Activated CD4-positive, alpha-beta T cell treated with anti-CD3 and anti-CD28 coated beads for 36 hours (primary cell): ENCODE data around the gene CSRNP2. TPM values are rescaled to one million over a fixed set of nuclear protein-coding genes. Genes with fewer than 3 reads are reported as not detected.
"Not testable (repeated sequence)": the region's sequence is repeated elsewhere in the genome, so short reads cannot be mapped to it uniquely, and the experiment has no call there.

Source experiments
- ATAC-seq: fragments of 200-7000 bp; cut with Tn5 transposase; one replicate; pipeline ENCODE4 v1.10.0; 2021; ENCODE audit warnings: mild to moderate bottlenecking, moderate library complexity
- CTCF ChIA-PET: fragments of 350-600 bp; sonication (Branson Sonifier 250); formaldehyde crosslinking; loops from one replicate; lab custom pipeline; 2021; ENCODE audit warnings: antibody characterized with exemption; lab: Charles Lee
- POLR2A ChIA-PET: fragments of 350-600 bp; sonication (Branson Sonifier 250); formaldehyde crosslinking; loops from one replicate; lab custom pipeline; 2021; ENCODE audit warnings: antibody characterized with exemption, inconsistent platforms; lab: Charles Lee
- DNase-seq: peaks from one replicate; pipeline ENCODE4 v3.0.0-alpha.2; 2020
- H3K27ac Mint-ChIP-seq: one replicate; pipeline ENCODE4 v1.8.0; 2021; ENCODE audit warnings: mixed read lengths
- H3K27me3 Mint-ChIP-seq: one replicate; pipeline ENCODE4 v1.8.0; 2021; ENCODE audit warnings: mixed read lengths
- H3K36me3 Mint-ChIP-seq: one replicate; pipeline ENCODE4 v1.8.0; 2021; ENCODE audit warnings: low read depth, mixed read lengths
- H3K4me1 Mint-ChIP-seq: one replicate; pipeline ENCODE4 v1.8.0; 2021; ENCODE audit warnings: mixed read lengths
- H3K4me3 Mint-ChIP-seq: one replicate; pipeline ENCODE4 v1.8.0; 2021; ENCODE audit warnings: mild to moderate bottlenecking, moderate library complexity, mixed read lengths
- H3K9me3 Mint-ChIP-seq: one replicate; pipeline ENCODE4 v1.8.0; 2021; ENCODE audit warnings: low read depth, mixed read lengths
- intact Hi-C, 2 experiments: fragments of 100-400 bp; cut with DNase I in 1 of 2; cut with micrococcal nuclease in 1 of 2; formaldehyde crosslinking; loops; one replicate each; pipeline versions ENCODE4 v1.14.2 to v1.15.1; 2022 to 2024; cut with DNase I, micrococcal nuclease
- total RNA-seq, 2 experiments: library from RNA; stranded (reverse); gene quantifications; one replicate each; pipeline ENCODE4 v1.2.3, GENCODE V29; 2021

The CSRNP2 gene
- total RNA-seq, 2 experiments from 2014 or later = 12.8 to 13.6 TPM

GRCh38 chr12:51078346-51078745 is 5.0 kb downstream of the CSRNP2 start:
- ATAC-seq, H3K4me3 Mint-ChIP-seq, POLR2A ChIA-PET, H3K27ac Mint-ChIP-seq, CTCF ChIA-PET, H3K9me3 Mint-ChIP-seq, DNase-seq, intact Hi-C loops, H3K27me3 Mint-ChIP-seq: not testable (repeated sequence)
- Mint-ChIP-seq H3K36me3 (peaks cover 20% of the 10 kb centered on the region), H3K4me1 (peaks cover 48% of the 10 kb centered on the region)

- Mint-ChIP-seq H3K27ac (no peak overlapping the region), H3K4me3 (no peak overlapping the region), H3K4me1 (peaks cover 48% of the 10 kb centered on the region), H3K36me3 (peaks cover 22% of the 10 kb centered on the region), H3K9me3 (no peaks in the 10 kb centered on the region), H3K27me3 (no peaks in the 10 kb centered on the region)
- POLR2A ChIA-PET = no interaction called here
- intact Hi-C loops = no loop called here
- ATAC-seq (no peak), DNase-seq (no peak)
- CTCF ChIA-PET = interaction anchor here (1.4 kb wide), 1 partner anchor 15 kb away, joined by 3 read pairs; no protein-coding TSS in a partner anchor
Measured at GRCh38 chr12:51077930-51078329, 5.5 kb downstream of the CSRNP2 start.

- CTCF ChIA-PET = interaction anchor here (0.5 to 1.9 kb wide), 6 partner anchors 13 to 265 kb away, joined by 3 to 8 read pairs (median 4); no protein-coding TSS in a partner anchor
- peak; percentile 90 for ATAC-seq
- peak; percentile 58 for DNase-seq
- peaks cover 33% of the 10 kb centered on the region for H3K4me1 Mint-ChIP-seq
- intact Hi-C loops = no loop called here
- peak overlapping the region; percentile 82 for H3K27ac Mint-ChIP-seq
- POLR2A ChIA-PET = interaction anchor here (0.6 to 0.8 kb wide), 3 partner anchors 42 to 770 kb away, joined by 3 to 4 read pairs (median 3); partner anchors contain the start of gene GALNT6
- H3K4me3 Mint-ChIP-seq = no peak overlapping the region
- no peaks in the 10 kb centered on the region for H3K9me3 Mint-ChIP-seq
- H3K36me3 Mint-ChIP-seq = peaks cover 32% of the 10 kb centered on the region
- no peaks in the 10 kb centered on the region for H3K27me3 Mint-ChIP-seq
Measured at GRCh38 chr12:51076236-51076930, 7.0 kb downstream of the CSRNP2 start.

DNA sequence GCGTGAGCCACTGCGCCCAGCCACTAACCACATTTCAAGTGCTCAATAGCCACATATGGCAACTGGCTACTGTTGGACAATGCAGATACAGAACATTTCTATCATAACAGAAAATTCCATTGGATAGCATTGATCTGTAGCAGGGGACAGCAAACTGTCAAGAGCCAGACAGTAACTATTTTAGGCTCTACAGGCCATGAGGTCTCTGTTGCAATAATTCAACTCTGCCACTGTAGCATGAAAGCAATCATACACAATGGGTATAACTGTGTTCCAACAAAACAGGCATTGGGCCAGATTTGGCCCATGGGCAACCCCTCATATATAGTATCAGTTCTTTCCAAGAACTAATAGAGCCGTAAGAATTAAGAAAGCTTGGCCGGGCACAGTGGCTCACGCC is 8.0 kb downstream of the CSRNP2 start:
- no peaks in the 10 kb centered on the region for H3K9me3 Mint-ChIP-seq
- ATAC-seq (no peak), DNase-seq (no peak)
- no peak overlapping the region for H3K27ac Mint-ChIP-seq
- ChIA-PET POLR2A (interaction anchor here (0.8 kb wide), 1 partner anchor 43 kb away, joined by 3 read pairs; no protein-coding TSS in a partner anchor), CTCF (interaction anchor here (1.0 to 1.9 kb wide), 4 partner anchors 14 to 266 kb away, joined by 3 to 8 read pairs (median 4); partner anchors contain the start of gene POU6F1)
- H3K4me3 Mint-ChIP-seq = no peak overlapping the region
- intact Hi-C loops = no loop called here
- peaks cover 30% of the 10 kb centered on the region for H3K36me3 Mint-ChIP-seq
- H3K27me3 Mint-ChIP-seq = no peaks in the 10 kb centered on the region
- H3K4me1 Mint-ChIP-seq = peaks cover 27% of the 10 kb centered on the region

DNA sequence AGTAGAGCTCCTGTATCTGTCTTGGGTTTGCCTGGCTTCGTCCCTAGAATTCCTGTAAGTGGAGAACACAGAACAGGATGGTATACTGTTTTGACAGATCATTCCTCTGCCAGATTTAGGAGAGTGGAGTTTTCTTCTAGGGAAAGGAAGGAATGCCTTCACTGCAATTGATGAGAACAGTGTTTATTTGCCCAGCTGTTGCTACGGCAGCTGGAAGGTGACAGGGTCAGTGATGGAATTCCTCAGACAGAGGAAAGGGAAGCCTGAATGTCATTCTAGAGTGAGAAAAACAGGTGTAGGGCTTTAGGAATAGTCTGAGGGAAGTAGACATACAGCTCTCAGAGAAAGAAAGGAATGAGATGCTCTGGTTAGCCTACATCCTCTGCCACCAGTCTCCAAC is 11.7 kb downstream of the CSRNP2 start:
- H3K27me3 Mint-ChIP-seq = no peaks in the 10 kb centered on the region
- ATAC-seq = no peak
- POLR2A ChIA-PET = no interaction called here
- CTCF ChIA-PET = interaction anchor here (0.5 to 0.9 kb wide), 5 partner anchors 8 to 320 kb away, joined by 3 to 4 read pairs (median 3); partner anchors contain the start of gene CSRNP2
- peaks cover 13% of the 10 kb centered on the region for H3K4me1 Mint-ChIP-seq
- H3K9me3 Mint-ChIP-seq = no peaks in the 10 kb centered on the region
- no peak for DNase-seq
- no peak overlapping the region for H3K27ac Mint-ChIP-seq
- intact Hi-C loops = no loop called here
- peaks cover 28% of the 10 kb centered on the region for H3K36me3 Mint-ChIP-seq
- H3K4me3 Mint-ChIP-seq = no peak overlapping the region

GRCh38 chr12:51070004-51070403 is 13.4 kb downstream of the CSRNP2 start:
- DNase-seq (no peak), ATAC-seq (no peak)
- Mint-ChIP-seq H3K36me3 (peaks cover 30% of the 10 kb centered on the region), H3K27me3 (no peaks in the 10 kb centered on the region), H3K27ac (peak overlapping the region; percentile 59), H3K9me3 (no peaks in the 10 kb centered on the region), H3K4me3 (no peak overlapping the region), H3K4me1 (no peaks in the 10 kb centered on the region)
- intact Hi-C loops = no loop called here
- POLR2A ChIA-PET = no interaction called here
- CTCF ChIA-PET = no interaction called here

- H3K27ac Mint-ChIP-seq = peak overlapping the region; percentile 63
- DNase-seq (no peak), ATAC-seq (no peak)
- ChIA-PET CTCF (interaction anchor here (1.3 kb wide), 1 partner anchor 273 kb away, joined by 4 read pairs; no protein-coding TSS in a partner anchor), POLR2A (interaction anchor here (0.6 kb wide), 1 partner anchor 227 kb away, joined by 5 read pairs; no protein-coding TSS in a partner anchor)
- no peaks in the 10 kb centered on the region for H3K9me3 Mint-ChIP-seq
- no peak overlapping the region for H3K4me3 Mint-ChIP-seq
- H3K4me1 Mint-ChIP-seq = no peaks in the 10 kb centered on the region
- H3K27me3 Mint-ChIP-seq = no peaks in the 10 kb centered on the region
- intact Hi-C loops = no loop called here
- peaks cover 34% of the 10 kb centered on the region for H3K36me3 Mint-ChIP-seq
Measured at GRCh38 chr12:51067771-51068170, 15.6 kb downstream of the CSRNP2 start.

DNA sequence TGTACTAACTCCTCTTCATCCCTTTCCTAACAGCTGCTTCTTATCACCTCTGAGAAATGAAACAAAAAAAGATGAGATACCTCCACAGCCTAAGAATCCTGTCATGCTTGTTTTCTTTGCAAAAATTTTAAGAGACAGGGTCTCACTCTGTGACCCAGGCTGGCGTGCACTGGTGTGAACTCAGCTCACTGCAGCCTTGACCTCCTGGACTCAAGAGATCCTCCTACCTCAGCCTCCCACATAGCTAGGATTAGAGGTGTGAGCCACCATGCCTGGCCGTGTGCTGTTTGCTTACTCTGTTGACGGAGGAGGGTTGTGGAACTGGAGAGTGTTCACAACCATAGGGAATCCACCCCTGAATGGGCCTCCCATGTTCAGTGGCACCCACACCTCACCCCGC is 16.2 kb downstream of the CSRNP2 start:
- no peak for ATAC-seq
- DNase-seq = no peak
- Mint-ChIP-seq H3K27me3 (no peaks in the 10 kb centered on the region), H3K4me3 (no peak overlapping the region), H3K4me1 (no peaks in the 10 kb centered on the region), H3K36me3 (peaks cover 34% of the 10 kb centered on the region), H3K9me3 (no peaks in the 10 kb centered on the region), H3K27ac (no peak overlapping the region)
- intact Hi-C loops = no loop called here
- ChIA-PET POLR2A (no interaction called here), CTCF (no interaction called here)

GRCh38 chr12:51065530-51065929 is 17.9 kb downstream of the CSRNP2 start:
- no peaks in the 10 kb centered on the region for H3K27me3 Mint-ChIP-seq
- ChIA-PET POLR2A (interaction anchor here (0.5 kb wide), 1 partner anchor 20 kb away, joined by 5 read pairs; no protein-coding TSS in a partner anchor), CTCF (no interaction called here)
- intact Hi-C loops = no loop called here
- no peak for DNase-seq
- H3K36me3 Mint-ChIP-seq = peaks cover 28% of the 10 kb centered on the region
- no peaks in the 10 kb centered on the region for H3K9me3 Mint-ChIP-seq
- H3K4me1 Mint-ChIP-seq = no peaks in the 10 kb centered on the region
- no peak overlapping the region for H3K4me3 Mint-ChIP-seq
- ATAC-seq = no peak
- no peak overlapping the region for H3K27ac Mint-ChIP-seq

- ChIA-PET POLR2A (no interaction called here), CTCF (interaction anchor here (0.6 to 2.2 kb wide), 5 partner anchors 9 to 278 kb away, joined by 3 to 8 read pairs (median 5); no protein-coding TSS in a partner anchor)
- Mint-ChIP-seq H3K27ac (peak overlapping the region; percentile 24), H3K36me3 (peaks cover 44% of the 10 kb centered on the region), H3K27me3 (no peaks in the 10 kb centered on the region), H3K4me1 (no peaks in the 10 kb centered on the region), H3K9me3 (no peaks in the 10 kb centered on the region), H3K4me3 (no peak overlapping the region)
- DNase-seq (no peak), ATAC-seq (no peak)
- intact Hi-C loops = no loop called here
Measured at GRCh38 chr12:51062631-51063397, 20.6 kb downstream of the CSRNP2 start.

DNA sequence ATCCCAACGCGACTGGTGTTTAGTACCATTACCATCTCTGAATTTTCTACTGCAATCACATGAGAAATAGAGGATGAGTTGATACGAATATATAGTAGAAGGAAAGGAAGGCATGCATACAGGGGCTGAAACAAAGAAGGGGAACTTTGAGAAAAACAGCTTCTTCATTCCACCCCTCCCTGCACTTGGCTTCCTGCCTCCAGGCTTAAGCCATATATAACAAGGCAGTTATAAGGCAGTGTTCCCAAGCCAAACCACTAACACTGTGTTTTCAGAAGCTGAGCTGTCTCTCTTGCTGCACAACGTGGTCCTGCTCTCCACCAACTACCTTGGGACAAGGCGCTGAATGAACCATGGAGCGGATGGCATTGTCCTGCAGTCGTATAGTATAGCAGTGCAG is 24.3 kb downstream of the CSRNP2 start:
- CTCF ChIA-PET = interaction anchor here (0.6 kb wide), 1 partner anchor 1021 kb away, joined by 3 read pairs; no protein-coding TSS in a partner anchor
- Mint-ChIP-seq H3K36me3 (peaks cover 49% of the 10 kb centered on the region), H3K27me3 (no peaks in the 10 kb centered on the region), H3K27ac (no peak overlapping the region), H3K4me1 (no peaks in the 10 kb centered on the region), H3K4me3 (no peak overlapping the region), H3K9me3 (no peaks in the 10 kb centered on the region)
- intact Hi-C loops = no loop called here
- ATAC-seq (no peak), DNase-seq (no peak)
- POLR2A ChIA-PET = no interaction called here
